ENCODE data around the gene C1orf226. TPM values are rescaled to one million over a fixed set of nuclear protein-coding genes. Genes with fewer than 3 reads are reported as not detected.

The C1orf226 gene
- total RNA-seq, 2 donors from 2014 or later: 5.1 to 6.2 TPM

- Histone ChIP-seq H3K9ac (ENCODE audit: extremely low read depth, low read length, poor library complexity, severe bottlenecking) (no peak overlapping the region), H3K27ac (ENCODE audit: low read depth, low read length) (peak overlapping the region; percentile 55), H3K36me3 (ENCODE audit: control insufficient read depth, insufficient read depth, low read length) (no peaks in the 10 kb centered on the region), H3K4me1 (ENCODE audit: control insufficient read depth, insufficient read depth, low read length) (peaks cover 2% of the 10 kb centered on the region), H3K27me3 (ENCODE audit: control insufficient read depth, insufficient read depth, low read length, poor library complexity, severe bottlenecking) (no peaks in the 10 kb centered on the region), H3K4me3 (ENCODE audit: low read length) (no peak overlapping the region), H3K9me3 (ENCODE audit: control insufficient read depth, low read length) (no peaks in the 10 kb centered on the region)
- Mint-ChIP-seq H3K4me1 (peaks cover 2% of the 10 kb centered on the region), H3K27me3 (ENCODE audit: insufficient read depth) (no peaks in the 10 kb centered on the region), H3K4me3 (no peak overlapping the region), H3K27ac (no peak overlapping the region), H3K36me3 (ENCODE audit: low read depth) (no peaks in the 10 kb centered on the region), H3K9me3 (no peaks in the 10 kb centered on the region)
- no peak for TF ChIP-seq CTCF (conservative IDR thresholded peaks at IDR 0.05)
- DNase-seq: no peak
- 100% methylated on average over 1 of the region's 1 CpG; no CpG with 5 or more reads in 1 of the 2 experiments for WGBS, 2 experiments (ENCODE audit: insufficient coverage in 1 of 2, insufficient read length in 1 of 2)
These were observed 22.6 kb upstream of the C1orf226 start for GRCh38 chr1:162358928-162359327.

GRCh38 chr1:162359523-162360236 is 21.8 kb upstream of the C1orf226 start:
- Histone ChIP-seq H3K9me3 (ENCODE audit: control insufficient read depth, low read length) (no peaks in the 10 kb centered on the region), H3K4me1 (ENCODE audit: control insufficient read depth, insufficient read depth, low read length) (no peaks in the 10 kb centered on the region), H3K36me3 (ENCODE audit: control insufficient read depth, insufficient read depth, low read length) (no peaks in the 10 kb centered on the region), H3K27ac (ENCODE audit: low read depth, low read length) (no peak overlapping the region), H3K9ac (ENCODE audit: extremely low read depth, low read length, poor library complexity, severe bottlenecking) (no peak overlapping the region), H3K4me3 (ENCODE audit: low read length) (no peak overlapping the region), H3K27me3 (ENCODE audit: control insufficient read depth, insufficient read depth, low read length, poor library complexity, severe bottlenecking) (no peaks in the 10 kb centered on the region)
- H3K4me1 Mint-ChIP-seq: no peaks in the 10 kb centered on the region
- no peaks in the 10 kb centered on the region for H3K9me3 Mint-ChIP-seq
- H3K27me3 Mint-ChIP-seq (ENCODE audit: insufficient read depth): peaks cover under 1% of the 10 kb centered on the region
- no peaks in the 10 kb centered on the region for H3K36me3 Mint-ChIP-seq (ENCODE audit: low read depth)
- 66 to 80% methylated on average over 5 to 10 of the region's 10 CpGs for WGBS, 2 experiments (ENCODE audit: insufficient coverage in 1 of 2, insufficient read length in 1 of 2)
- TF ChIP-seq CTCF (conservative IDR thresholded peaks at IDR 0.05): no peak
- DNase-seq: no peak
- H3K27ac Mint-ChIP-seq: no peak overlapping the region
- no peak overlapping the region for H3K4me3 Mint-ChIP-seq

- H3K36me3 ChIP-seq (ENCODE audit: control insufficient read depth, insufficient read depth, low read length): no peaks in the 10 kb centered on the region
- no peaks in the 10 kb centered on the region for H3K4me1 Mint-ChIP-seq
- 96% methylated on average over 7 to 10 of the region's 10 CpGs for WGBS, 2 experiments (ENCODE audit: insufficient coverage in 1 of 2, insufficient read length in 1 of 2)
- H3K9me3 Mint-ChIP-seq: no peaks in the 10 kb centered on the region
- peaks cover 1% of the 10 kb centered on the region for H3K27me3 Mint-ChIP-seq (ENCODE audit: insufficient read depth)
- no peak for DNase-seq
- no peaks in the 10 kb centered on the region for H3K27me3 ChIP-seq (ENCODE audit: control insufficient read depth, insufficient read depth, low read length, poor library complexity, severe bottlenecking)
- no peaks in the 10 kb centered on the region for H3K36me3 Mint-ChIP-seq (ENCODE audit: low read depth)
- H3K9me3 ChIP-seq (ENCODE audit: control insufficient read depth, low read length): no peaks in the 10 kb centered on the region
- H3K4me1 ChIP-seq (ENCODE audit: control insufficient read depth, insufficient read depth, low read length): no peaks in the 10 kb centered on the region
- no peak overlapping the region for H3K4me3 Mint-ChIP-seq
- no peak overlapping the region for H3K9ac ChIP-seq (ENCODE audit: extremely low read depth, low read length, poor library complexity, severe bottlenecking)
- H3K27ac Mint-ChIP-seq: no peak overlapping the region
- no peak for TF ChIP-seq CTCF (conservative IDR thresholded peaks at IDR 0.05)
- H3K4me3 ChIP-seq (ENCODE audit: low read length): no peak overlapping the region
- H3K27ac ChIP-seq (ENCODE audit: low read depth, low read length): no peak overlapping the region
These were observed 21.2 kb upstream of the C1orf226 start for GRCh38 chr1:162360237-162360873.
